Right lung (tissue), 5 donors: ENCODE data around the gene TCEANC2. TPM values are rescaled to one million over a fixed set of nuclear protein-coding genes. Genes with fewer than 3 reads are reported as not detected.
"Not testable (repeated sequence)": the region's sequence is repeated elsewhere in the genome, so short reads cannot be mapped to it uniquely, and the experiment has no call there.

Experiments
- DNase-seq, 2 donors: peaks; one replicate each; pipeline ENCODE4 v3.0.0-alpha.2; 2013
- polyA plus RNA-seq, 5 donors: library from polyadenylated mRNA; unstranded; fragments of 120-200 nt; gene quantifications; one replicate each; pipeline versions ENCODE4 v1.2.1 to v1.2.3, GENCODE V29; 2013; ENCODE audit warnings: inconsistent platforms in 1 of 5, low replicate concordance in 1 of 5; ENCODE audit not compliant: insufficient read length in 5 of 5, insufficient read depth in 1 of 5

TCEANC2 gene
- polyA plus RNA-seq, 5 donors = 8.5 to 13.0 (median 11.9) TPM

- DNase-seq = no peak
Observed at GRCh38 chr1:54081306-54082270, 28.2 kb downstream of the TCEANC2 start.

GRCh38 chr1:54084794-54085193 lies 31.4 kb downstream of the TCEANC2 start:
- DNase-seq = no peak

DNA sequence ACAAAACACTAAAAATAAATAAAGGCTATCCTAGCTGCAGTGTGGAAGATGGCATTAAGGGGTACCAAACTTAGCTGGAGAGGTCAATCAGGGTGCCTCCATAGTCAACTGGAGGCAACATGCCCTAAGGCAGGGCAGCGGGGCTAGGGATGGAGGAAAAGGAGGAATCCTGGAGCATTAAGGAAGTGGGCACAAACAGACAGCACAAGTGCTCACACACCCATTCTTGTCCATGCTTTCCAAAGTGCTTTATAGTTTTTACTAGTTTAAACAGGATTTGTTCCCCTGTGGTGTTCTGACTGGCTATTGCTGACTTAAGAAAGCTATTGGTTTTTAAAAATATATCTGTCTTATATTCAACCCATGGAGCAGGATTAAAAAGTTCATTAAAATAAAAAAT lies 33.3 kb downstream of the TCEANC2 start:
- DNase-seq = no peak

- no peak for DNase-seq
Observed at GRCh38 chr1:54088385-54088784, 35.0 kb downstream of the TCEANC2 start.

- DNase-seq = no peak
Observed at GRCh38 chr1:54091666-54092065, 38.3 kb downstream of the TCEANC2 start.

- no peak for DNase-seq
Observed at GRCh38 chr1:54094001-54094729, 40.8 kb downstream of the TCEANC2 start.

DNA sequence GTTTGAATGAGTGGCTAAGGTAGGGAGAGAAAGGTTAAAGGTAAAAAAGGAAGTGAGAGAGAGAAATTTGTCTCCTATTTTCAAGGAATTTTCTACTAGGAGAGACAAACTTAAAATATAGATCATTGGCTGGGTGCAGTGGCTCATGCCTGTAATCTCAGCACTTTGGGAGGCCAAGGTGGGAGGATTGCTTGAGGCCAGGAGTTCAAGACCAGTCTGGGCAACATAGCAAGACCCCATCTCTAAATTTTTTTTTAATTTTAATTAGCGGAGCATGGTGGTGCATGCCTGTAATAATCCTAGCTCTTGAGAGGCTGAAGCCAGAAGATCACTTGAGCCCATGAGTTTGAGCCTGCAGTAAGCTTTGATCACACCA lies 41.3 kb downstream of the TCEANC2 start:
- not testable (repeated sequence) for DNase-seq

DNA sequence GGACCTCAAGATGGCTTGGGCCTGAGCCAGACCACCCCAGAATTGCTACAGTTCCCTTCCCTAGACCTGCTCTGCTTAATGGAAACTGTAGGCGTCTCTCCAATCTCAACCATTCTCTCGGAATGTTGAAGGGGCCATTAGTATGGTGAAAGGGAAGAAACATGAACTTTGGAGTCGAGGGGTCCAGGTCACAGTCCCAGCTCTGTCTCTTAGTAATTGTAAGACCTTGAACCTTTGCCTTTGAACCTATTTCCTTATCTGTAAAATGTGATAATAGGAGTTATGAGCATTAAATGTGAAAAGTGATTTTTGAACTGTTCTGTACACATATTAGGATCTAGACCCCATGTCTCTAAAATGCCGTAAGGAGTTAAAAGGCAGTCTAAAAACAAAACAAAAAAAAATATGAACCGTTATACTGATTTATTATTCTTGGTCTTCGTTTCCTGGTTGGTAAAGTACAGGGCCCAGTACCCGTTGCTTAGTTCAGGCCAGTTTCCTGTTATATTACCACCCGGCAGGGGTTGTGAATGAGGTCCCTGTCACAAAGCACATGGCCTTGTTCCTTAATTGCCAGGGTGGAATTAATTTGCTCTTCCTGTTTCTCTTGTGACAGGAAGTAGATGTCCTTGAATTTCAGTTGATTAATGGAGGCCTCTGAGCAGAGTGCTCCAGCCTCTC lies 42.3 kb downstream of the TCEANC2 start:
- DNase-seq = no peak

- no peak for DNase-seq
Observed at GRCh38 chr1:54096227-54096876, 42.9 kb downstream of the TCEANC2 start.

- no peak for DNase-seq
Observed at GRCh38 chr1:54096877-54097240, 43.5 kb downstream of the TCEANC2 start.

GRCh38 chr1:54099061-54099610 lies 45.7 kb downstream of the TCEANC2 start:
- no peak for DNase-seq

GRCh38 chr1:54100500-54100899 lies 47.1 kb downstream of the TCEANC2 start:
- DNase-seq = no peak

GRCh38 chr1:54103414-54103813 lies 50.0 kb downstream of the TCEANC2 start:
- no peak for DNase-seq

DNA sequence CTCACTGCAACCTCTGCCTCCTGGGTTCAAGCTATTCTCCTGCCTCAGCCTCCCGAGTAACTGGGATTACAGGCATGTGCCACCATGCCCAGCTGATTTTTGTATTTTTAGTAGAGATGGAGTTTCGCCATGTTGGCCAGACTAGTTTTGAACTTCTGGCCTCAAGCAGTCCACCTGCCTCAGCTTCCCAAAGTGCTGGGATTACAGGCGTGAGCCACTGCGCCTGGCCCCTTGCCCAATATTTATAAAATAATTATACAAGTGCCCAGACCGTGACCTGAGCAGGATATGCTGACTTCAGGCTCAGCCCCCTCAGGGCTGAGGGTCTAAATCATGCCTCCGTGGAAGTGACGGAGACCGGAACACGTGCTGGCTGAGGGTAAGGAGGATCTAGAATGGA lies 51.2 kb downstream of the TCEANC2 start:
- not testable (repeated sequence) for DNase-seq

- DNase-seq = no peak
Observed at GRCh38 chr1:54105080-54105479, 51.7 kb downstream of the TCEANC2 start.

- DNase-seq = no peak
Observed at GRCh38 chr1:54105736-54106269, 52.4 kb downstream of the TCEANC2 start.

DNA sequence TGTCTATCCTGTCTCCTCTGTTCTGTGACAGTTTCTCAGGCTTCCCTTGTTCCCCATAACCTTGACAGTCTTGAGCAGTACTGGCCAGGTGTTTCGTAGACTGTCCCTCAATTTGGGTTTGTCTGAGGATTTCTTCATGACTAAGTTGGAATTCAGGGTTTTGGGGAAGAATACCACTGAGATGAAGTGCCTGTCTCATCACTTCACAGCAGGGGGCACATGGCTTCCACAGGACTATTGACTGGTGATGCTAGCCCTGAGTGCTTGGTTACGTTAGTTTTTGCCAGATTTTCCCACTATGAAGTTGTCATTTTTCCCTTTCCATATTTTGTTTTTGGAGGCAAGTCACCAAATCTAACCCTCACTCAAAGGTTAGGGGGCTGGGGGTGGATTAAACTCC lies 53.7 kb downstream of the TCEANC2 start:
- no peak for DNase-seq

- no peak for DNase-seq
Observed at GRCh38 chr1:54108156-54108555, 54.7 kb downstream of the TCEANC2 start.

- no peak for DNase-seq
Observed at GRCh38 chr1:54109129-54110090, 56.0 kb downstream of the TCEANC2 start.

DNA sequence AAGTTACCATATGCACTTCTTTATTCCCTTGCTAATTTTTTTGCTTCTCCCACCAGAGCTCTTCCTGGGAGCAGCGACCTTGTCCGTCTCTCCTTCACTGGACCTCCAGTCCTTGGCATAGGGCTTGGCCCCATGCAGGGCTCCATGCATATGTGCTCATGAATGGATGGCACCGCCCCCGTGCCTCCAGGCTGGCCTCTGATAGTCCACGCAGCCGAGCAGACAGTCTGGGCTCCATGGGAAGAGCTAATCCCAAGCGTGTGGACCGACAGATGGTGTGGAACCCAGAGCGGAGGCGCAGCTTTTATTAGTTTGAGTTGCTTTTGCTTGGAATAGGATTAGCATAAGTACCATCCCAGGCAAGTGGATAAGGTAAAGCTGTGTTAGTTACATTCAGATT lies 57.6 kb downstream of the TCEANC2 start:
- DNase-seq = no peak
